Eye (tissue), 1 donor: ENCODE measurements around the gene PGBD1.
A peak's percentile ranks its signal among the peaks of the same experiment; 100 is the strongest.

ENCODE experiments used
- DNase-seq: peaks from one replicate; pipeline ENCODE4 v3.0.0-alpha.2; 2015

PGBD1 gene

GRCh38 chr6:28281288-28282064 is at the start of gene PGBD1:
Gene PGBD1 (plus strand): TSS chr6:28281572. CDS start chr6:28283814, 2,242 bp downstream.
- peak; percentile 89 for DNase-seq

DNA sequence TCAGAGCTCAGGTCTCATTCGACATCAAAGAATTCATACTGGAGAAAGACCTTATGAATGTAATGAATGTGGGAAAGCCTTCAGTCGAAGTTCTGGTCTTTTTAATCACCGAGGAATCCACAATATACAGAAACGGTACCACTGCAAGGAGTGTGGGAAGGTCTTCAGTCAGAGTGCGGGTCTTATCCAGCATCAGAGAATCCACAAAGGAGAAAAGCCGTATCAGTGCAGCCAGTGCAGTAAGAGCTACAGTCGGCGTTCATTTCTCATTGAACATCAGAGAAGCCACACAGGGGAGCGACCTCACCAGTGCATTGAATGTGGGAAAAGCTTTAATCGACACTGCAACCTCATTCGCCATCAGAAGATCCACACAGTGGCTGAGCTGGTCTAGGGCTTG is 48.6 kb upstream of the PGBD1 start:
- no peak for DNase-seq

DNA sequence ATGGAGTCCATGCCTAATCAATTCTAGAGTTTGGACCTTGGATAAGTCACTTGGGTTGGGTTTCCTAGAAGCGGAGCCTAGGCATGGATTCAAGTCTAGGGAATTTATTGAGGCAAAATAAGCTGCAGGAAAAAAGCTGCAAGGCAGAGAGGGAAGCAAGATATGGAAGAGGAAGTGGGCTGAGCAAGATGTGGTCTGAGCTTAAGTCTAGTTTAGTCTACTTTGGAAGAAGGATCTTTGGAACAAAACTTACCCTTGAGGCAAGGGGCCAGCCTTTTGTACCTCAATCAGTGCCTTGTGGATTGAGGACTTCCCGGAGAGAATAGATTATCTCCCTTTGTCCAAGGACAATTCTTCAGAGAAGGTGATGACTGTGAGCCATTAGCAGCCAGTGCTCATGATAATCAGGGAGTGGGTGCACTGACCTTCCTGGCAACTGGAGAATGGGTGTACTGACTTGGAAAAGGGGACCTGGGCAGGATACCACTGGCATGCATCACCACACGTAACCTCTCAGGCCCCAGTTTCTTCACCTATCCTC is 45.4 kb upstream of the PGBD1 start:
- DNase-seq = no peak

- no peak for DNase-seq
Observed at GRCh38 chr6:28239636-28240035, 41.7 kb upstream of the PGBD1 start.

DNA sequence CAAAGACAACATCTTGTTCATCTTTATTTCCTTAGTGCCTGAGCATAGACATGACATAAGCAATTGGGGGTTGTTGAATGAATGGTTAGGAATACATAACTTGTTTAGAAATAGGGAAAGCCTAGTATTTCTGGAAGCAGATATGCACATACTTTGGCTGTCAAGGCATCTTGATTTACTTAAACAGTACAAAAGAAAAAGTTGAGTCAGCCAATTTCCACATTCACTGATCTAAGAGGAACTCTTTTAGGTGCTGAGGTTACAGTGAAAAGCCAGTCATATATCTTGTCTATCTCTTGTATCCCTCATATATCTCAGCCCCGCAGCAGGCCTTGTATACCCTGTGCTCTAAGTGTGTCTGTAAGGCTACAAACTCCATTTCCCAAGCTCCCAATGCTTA is 40.9 kb upstream of the PGBD1 start:
- no peak for DNase-seq

- DNase-seq = no peak
Observed at GRCh38 chr6:28243946-28244345, 37.4 kb upstream of the PGBD1 start.

- no peak for DNase-seq
Observed at GRCh38 chr6:28245206-28245941, 36.0 kb upstream of the PGBD1 start.

- no peak for DNase-seq
Observed at GRCh38 chr6:28248916-28249315, 32.5 kb upstream of the PGBD1 start.

DNA sequence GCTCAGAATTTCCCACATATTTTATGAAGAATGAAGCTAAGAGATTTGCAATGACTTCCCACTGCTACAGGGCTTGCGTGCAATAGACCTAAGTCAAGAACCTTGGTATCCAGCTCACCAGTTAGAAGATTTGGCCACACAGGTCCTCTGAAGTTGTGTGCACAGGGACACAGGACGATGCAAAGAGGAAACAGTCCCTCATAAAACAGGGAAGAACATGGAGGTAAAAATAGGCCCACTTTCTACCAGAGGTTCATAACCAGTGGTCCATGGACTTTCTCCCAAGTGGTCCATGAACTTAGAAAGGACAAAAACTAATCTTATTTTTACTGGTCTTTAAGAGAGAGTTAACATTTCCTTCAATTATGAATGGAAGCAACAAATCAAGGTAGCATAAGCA is 30.6 kb upstream of the PGBD1 start:
- DNase-seq = no peak

DNA sequence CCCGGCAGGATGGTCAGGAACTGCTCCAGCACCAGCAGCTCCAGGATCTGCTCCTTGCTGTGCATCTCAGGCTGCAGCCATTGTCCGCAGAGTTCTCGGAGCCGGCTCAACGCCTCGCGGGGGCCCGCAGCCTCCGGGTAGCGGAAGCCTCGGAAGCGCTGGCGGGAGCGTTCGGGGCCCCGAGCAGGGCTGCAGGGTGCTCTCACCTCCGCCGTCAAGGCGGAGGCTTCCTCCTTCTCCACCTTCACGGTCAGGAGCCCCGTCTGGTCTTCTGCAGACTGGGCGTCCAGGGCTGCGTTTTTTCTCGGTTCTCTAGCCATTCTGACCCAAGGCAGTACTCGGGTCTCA is 29.7 kb upstream of the PGBD1 start:
- no peak for DNase-seq

DNA sequence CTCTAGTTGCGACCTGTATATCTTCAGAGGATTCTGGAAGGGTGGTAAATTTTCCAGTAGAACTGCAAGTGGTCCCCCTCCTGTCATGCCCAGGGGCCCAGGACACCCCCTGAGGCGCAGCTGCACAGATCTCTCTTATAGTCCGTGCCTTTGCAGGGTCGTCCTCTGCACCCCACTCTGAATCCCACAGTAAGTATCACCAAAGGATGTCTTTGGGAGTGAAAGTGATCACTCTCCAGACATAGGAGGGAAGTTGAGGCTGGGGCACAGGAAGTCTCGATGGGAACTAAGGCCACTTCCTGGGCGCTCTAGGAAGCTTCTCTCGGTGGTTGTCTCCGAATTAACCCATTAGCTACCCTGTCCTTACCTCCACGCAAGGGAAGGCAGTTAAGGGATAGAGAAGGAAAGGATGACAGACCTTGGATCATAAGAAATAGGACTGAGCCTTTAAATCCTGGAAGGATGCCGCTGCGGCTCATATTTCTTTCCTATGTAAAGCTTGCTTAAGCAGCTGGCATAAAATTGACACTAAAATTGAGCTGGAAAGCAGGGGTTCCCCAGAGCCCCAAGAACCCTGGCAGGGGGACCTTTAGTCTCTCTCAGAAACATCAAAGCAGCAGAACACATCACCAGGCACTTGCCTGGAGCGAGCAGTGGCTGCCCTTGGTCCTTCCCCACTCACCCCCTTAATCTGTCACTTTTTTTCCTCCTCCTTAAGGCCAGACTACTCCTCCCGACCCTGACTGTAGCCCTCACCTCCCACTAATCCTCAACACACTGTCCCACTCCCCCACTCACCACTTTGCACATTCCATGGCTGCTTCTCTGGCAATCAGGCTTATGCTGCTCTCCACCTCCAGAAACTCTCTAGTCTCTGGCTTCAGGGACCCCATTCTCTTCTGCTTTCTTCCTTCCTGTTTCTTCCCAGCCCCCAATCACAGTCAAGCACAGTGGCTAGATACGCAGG is 29.1 kb upstream of the PGBD1 start, which contains the start of gene ZKSCAN4:
TSS of gene ZKSCAN4 (minus strand) at position 261 of the 967 bp plus-strand sequence. CDS start 289 bp downstream, outside the sequence.
- DNase-seq = peak; percentile 98

DNA sequence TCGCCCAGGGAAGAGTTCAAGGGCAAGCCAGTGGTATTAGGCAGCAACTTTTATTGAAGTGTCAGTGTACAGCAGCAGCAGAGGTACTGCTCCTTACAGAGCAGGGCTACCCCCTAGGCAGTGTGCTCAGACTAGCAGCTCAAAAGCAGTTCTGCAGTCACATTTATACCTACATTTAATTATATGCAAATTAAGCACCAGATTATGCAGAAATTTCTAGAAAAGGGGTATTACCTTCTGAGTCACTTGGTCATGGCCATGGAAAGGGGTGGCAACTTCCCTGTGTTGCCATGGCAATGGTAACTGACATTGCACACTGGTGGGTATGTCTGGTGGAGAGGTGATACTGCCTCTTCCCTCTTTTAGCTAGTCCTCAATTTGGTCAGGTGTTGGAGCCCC is 27.3 kb upstream of the PGBD1 start:
- DNase-seq = no peak

DNA sequence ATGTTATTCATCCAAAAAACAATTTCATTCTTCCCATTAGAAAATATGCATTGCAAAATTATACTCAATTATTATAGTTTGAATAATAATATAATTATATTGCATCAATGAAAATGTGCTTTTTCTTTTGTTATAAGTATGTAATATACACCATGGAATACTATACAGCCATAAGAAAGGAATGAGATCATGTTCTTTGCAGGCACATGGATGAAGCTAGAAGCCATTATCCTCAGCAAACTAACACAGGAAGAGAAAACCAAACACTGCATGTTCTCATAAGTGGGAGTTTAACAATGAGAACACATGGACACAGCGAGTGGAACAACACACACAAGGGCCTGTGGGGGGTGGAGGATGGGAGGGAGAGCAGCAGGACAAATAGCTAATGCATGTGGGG is 24.3 kb upstream of the PGBD1 start:
- DNase-seq = no peak

- DNase-seq = peak; percentile 74
Observed at GRCh38 chr6:28258877-28259777, 22.2 kb upstream of the PGBD1 start, which contains the start of gene NKAPL. Gene NKAPL (plus strand): TSS chr6:28259297. CDS start chr6:28259372, 75 bp downstream.

- DNase-seq = no peak
Observed at GRCh38 chr6:28263922-28264321, 17.4 kb upstream of the PGBD1 start.

DNA sequence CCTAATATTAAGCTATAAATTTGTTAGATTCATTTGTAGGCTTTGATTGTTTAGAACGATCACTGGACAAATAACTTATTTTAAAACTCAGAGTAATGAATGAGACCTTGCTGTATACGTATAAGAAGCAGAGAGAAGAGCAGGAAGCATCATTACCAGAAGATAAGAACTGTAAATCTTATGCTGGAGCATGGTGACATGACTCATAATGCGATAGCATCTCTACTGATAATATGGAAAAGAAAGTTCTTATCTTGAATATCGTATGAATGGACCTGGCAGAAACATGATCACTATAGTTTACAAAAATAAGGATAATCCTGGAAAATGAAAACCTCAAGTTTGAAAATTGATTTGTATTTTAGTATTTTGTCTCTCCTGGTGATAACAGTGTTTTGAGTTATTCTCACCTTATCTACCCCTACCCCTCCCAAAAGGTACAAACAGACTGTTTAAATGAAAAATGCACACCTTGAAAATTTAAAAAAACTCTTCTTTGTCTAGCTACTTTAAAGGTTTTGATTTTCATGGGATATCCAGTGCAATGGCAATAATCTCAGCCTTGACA is 16.5 kb upstream of the PGBD1 start:
- no peak for DNase-seq

- DNase-seq = no peak
Observed at GRCh38 chr6:28266563-28266961, 14.8 kb upstream of the PGBD1 start.

GRCh38 chr6:28266962-28267694 is 14.2 kb upstream of the PGBD1 start, which contains the start of gene ZSCAN26:
Gene ZSCAN26 (plus strand): TSS chr6:28267143. CDS start chr6:28271920, 4,777 bp downstream.
- DNase-seq = peak; percentile 98

GRCh38 chr6:28267695-28268059 is 13.7 kb upstream of the PGBD1 start:
- no peak for DNase-seq

DNA sequence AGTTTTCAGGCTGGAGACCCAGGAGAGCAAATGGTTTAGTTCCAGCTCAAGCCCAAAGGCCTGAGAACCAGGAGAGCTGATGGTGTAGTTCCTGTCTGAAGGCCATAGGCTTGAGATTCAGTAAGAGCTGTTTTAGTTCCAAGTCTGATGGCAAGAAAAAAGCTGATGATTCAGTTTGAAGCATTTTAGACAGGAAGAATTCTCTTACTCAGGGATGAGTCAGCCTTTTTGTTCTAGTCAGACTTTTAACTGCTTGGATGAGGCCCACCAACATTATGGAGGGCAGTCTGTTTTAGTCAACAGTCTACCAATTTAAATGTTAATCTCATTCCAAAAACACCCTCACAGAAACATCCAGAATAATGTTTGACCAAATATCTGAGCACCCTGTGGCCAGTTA is 11.9 kb upstream of the PGBD1 start:
- no peak for DNase-seq
